GM10248 (cell line): ENCODE measurements around the gene AKAP7.
A peak's percentile ranks its signal among the peaks of the same experiment; 100 is the strongest.

Experiments
- CTCF ChIA-PET: fragments of 300-600 bp; sonication (Branson Sonifier 250); formaldehyde crosslinking; extraction: SDS; loops from one replicate; lab custom pipeline; 2021; ENCODE audit warnings: antibody characterized with exemption; lab: Yijun Ruan, JAX
- POLR2A ChIA-PET: fragments of 350-650 bp; sonication (Branson Sonifier 250); formaldehyde crosslinking; extraction: SDS; loops from one replicate; lab custom pipeline; 2020; ENCODE audit warnings: antibody characterized with exemption; lab: Yijun Ruan, JAX
- DNase-seq: peaks from one replicate; pipeline ENCODE4 v3.0.0; 2012; ENCODE audit errors: extremely low spot score
- CTCF ChIP-seq: IDR thresholded peaks from 2 replicates; pipeline ENCODE4 v1.5.1; 2012; ENCODE audit warnings: mild to moderate bottlenecking, low read depth; ENCODE audit errors: extremely low read depth, missing control alignments, control extremely low read depth

AKAP7 gene

GRCh38 chr6:131103901-131104300 is 31.4 kb upstream of the AKAP7 start:
- CTCF ChIA-PET: interaction anchor here (1.1 to 3.4 kb wide), 3 partner anchors 9 to 218 kb away, joined by 3 to 8 read pairs (median 6); no protein-coding TSS in a partner anchor
- POLR2A ChIA-PET: no interaction called here
- DNase-seq: no peak
- no peak for TF ChIP-seq CTCF

- no peak for DNase-seq
- POLR2A ChIA-PET: no interaction called here
- CTCF ChIA-PET: interaction anchor here (3.4 kb wide), 1 partner anchor 12 kb away, joined by 8 read pairs; no protein-coding TSS in a partner anchor
- no peak for TF ChIP-seq CTCF
Measured at GRCh38 chr6:131107151-131107550, 28.1 kb upstream of the AKAP7 start.

GRCh38 chr6:131112249-131112648 is 23.0 kb upstream of the AKAP7 start:
- CTCF ChIA-PET: interaction anchor here (10.9 kb wide), 1 partner anchor 227 kb away, joined by 139 read pairs; no protein-coding TSS in a partner anchor
- no peak for DNase-seq
- TF ChIP-seq CTCF: no peak
- POLR2A ChIA-PET: no interaction called here

- POLR2A ChIA-PET: no interaction called here
- TF ChIP-seq CTCF: no peak
- no peak for DNase-seq
Measured at GRCh38 chr6:131115651-131116050, 19.6 kb upstream of the AKAP7 start.

DNA sequence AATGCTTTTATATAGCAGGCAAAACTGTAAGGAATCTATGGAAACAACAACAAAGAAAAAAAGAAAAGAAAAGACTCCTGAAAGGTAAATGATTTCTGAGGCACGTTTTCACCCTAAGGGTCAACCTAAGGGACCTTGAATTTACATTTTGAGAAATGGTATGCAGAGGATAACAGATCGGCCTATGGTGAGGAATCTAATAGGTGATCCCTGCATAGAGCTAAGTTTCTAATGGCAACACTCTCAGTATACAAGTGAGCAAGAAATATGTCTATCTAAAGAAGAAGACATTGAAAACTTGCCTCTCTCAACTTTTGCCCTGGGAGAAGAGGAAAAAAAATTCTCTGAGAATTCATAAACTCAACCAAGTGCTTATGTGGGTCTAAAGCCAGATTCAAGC is 18.9 kb upstream of the AKAP7 start:
- TF ChIP-seq CTCF: no peak
- no peak for DNase-seq
- ChIA-PET POLR2A (no interaction called here), CTCF (interaction anchor here (1.1 to 10.9 kb wide), 14 partner anchors 10 to 523 kb away, joined by 3 to 139 read pairs (median 4); no protein-coding TSS in a partner anchor)

More at GRCh38 chr6:131115651-131116050, 19.6 kb upstream of the AKAP7 start:
- CTCF ChIA-PET: interaction anchor here (0.7 to 10.9 kb wide), 14 partner anchors 10 to 524 kb away, joined by 3 to 139 read pairs (median 4); no protein-coding TSS in a partner anchor

DNA sequence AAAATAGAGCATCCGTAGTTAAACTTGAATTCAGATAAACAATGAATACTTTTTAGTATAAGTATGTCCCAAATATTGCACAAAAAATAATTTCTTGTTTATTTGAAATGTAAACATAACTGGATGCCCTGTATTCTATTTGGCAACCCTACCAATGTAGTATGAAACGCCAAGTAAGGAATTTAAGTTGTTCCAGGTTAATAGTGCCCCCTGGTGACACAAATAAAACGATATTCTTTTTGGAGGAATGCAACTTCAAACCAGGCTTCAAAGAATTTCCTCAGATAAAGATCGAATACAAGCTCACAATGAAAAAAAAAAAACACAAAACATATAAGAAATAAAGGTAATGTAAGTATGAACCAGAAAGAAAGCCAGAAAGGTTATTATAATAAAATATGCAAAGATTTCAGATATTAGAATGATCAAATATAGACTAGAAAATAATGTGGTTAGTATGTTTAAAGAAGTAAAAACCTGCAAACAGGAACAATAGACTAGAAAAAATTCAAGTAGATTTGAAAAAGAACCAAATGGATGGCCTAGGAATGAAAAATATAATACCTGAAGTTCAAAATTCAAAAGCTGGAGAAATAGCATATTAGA is 18.4 kb upstream of the AKAP7 start:
- peak; percentile 49 for TF ChIP-seq CTCF
- POLR2A ChIA-PET: no interaction called here
- CTCF ChIA-PET: interaction anchor here (0.7 to 10.9 kb wide), 16 partner anchors 11 to 522 kb away, joined by 3 to 139 read pairs (median 4); no protein-coding TSS in a partner anchor
- DNase-seq: peak; percentile 22
